ENCODE data around the gene SNAPC3. TPM values are rescaled to one million over a fixed set of nuclear protein-coding genes. Genes with fewer than 3 reads are reported as not detected.

The SNAPC3 gene
- total RNA-seq, 1 experiment from 2014 or later = 28.0 TPM

DNA sequence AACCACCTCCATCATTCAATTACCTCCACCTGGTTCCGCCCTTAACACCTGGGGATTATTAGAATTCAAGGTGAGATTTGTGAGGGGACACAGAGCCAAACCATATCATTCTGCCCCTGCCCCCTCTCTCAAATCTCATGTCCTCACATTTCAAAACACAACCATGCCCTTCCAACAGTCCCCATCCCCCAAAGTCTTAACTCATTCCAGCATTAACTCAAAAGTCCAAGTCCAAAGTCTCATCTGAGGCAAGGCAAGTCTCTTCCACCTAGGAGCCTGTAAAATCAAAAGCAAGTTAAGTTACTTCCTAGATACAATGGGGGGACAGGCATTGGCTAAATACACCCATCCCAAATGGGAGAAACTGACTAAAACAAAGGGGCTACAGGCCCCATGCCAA lies 69.3 kb downstream of the SNAPC3 start:
- peaks cover 73 to 93% (median 91%) of the 10 kb centered on the region in 3 experiments for H3K36me3 Mint-ChIP-seq (ENCODE audit: insufficient read depth in 1 of 3, low read depth in 3 of 3)
- Histone ChIP-seq H2AFZ (ENCODE audit: low read length) (no peak overlapping the region), H3K9me3 (ENCODE audit: control insufficient read depth, low read depth, low read length) (no peaks in the 10 kb centered on the region), H3K14ac (ENCODE audit: insufficient read depth, low read length) (no peak overlapping the region), H2BK15ac (ENCODE audit: low read depth, low read length) (no peak overlapping the region), H3K79me1 (ENCODE audit: insufficient read depth, low read depth, low read length, poor library complexity, severe bottlenecking) (peaks cover 6% of the 10 kb centered on the region), H3K23me2 (ENCODE audit: insufficient read length, low read depth, low read length, poor library complexity, severe bottlenecking) (no peaks in the 10 kb centered on the region), H2BK20ac (ENCODE audit: low read depth, low read length, poor library complexity, severe bottlenecking) (no peak overlapping the region), H3T11ph (ENCODE audit: low read length) (no peak overlapping the region), H4K8ac (replicated peaks; ENCODE audit: insufficient read length, low read depth, low read length) (no peak overlapping the region), H3K79me2 (ENCODE audit: insufficient read depth, low read length) (peaks cover 24% of the 10 kb centered on the region; the same call in 1 of the 2 replicates), H3K27me3 (ENCODE audit: insufficient read depth, low read length) (no peaks in the 10 kb centered on the region), H3K4me2 (ENCODE audit: insufficient read depth, insufficient read length, low read length) (no peak overlapping the region), H4K20me1 (ENCODE audit: control insufficient read depth, insufficient read depth, insufficient read length) (no peaks in the 10 kb centered on the region), H2AK5ac (ENCODE audit: insufficient read length, low read length) (no peak overlapping the region), H3K18ac (ENCODE audit: insufficient read length, low read depth, low read length) (no peak overlapping the region), H4K5ac (ENCODE audit: insufficient read length, low read depth, low read length) (no peak overlapping the region), H4K91ac (ENCODE audit: insufficient read length, low read depth, low read length) (no peak overlapping the region), H3K4ac (ENCODE audit: low read depth, low read length) (no peak overlapping the region), H3K23ac (ENCODE audit: insufficient read length, low read depth, low read length) (no peak overlapping the region), H3K4me1 (ENCODE audit: insufficient read depth, low read length) (no peaks in the 10 kb centered on the region), H2BK5ac (ENCODE audit: insufficient read length, low read length) (no peak overlapping the region), H3K9ac (ENCODE audit: extremely low read depth, insufficient read length, low read length) (no peak overlapping the region), H2BK120ac (ENCODE audit: low read depth, low read length, poor library complexity, severe bottlenecking) (no peak overlapping the region), H3K56ac (ENCODE audit: insufficient read length, low read depth, low read length) (no peak overlapping the region), H3K27ac (ENCODE audit: insufficient read length, low read depth, low read length) (no peak overlapping the region), H2BK12ac (ENCODE audit: insufficient read length, low read depth, low read length) (no peak overlapping the region)
- WGBS (ENCODE audit: extremely low coverage, insufficient read length, low lambda C conversion rate) = no CpG with 5 or more reads among the region's 1 CpG
- no peaks in the 10 kb centered on the region; the same call in 1 of the 2 replicates for H3K27me3 Mint-ChIP-seq (ENCODE audit: low read depth)
- H3K4me3 Mint-ChIP-seq = no peak overlapping the region
- H3K27ac Mint-ChIP-seq = peak overlapping the region in 2 of 3 experiments; percentile 10 to 11; a peak in 2 of 7 replicates
- peaks cover 26 to 34% of the 10 kb centered on the region in 2 experiments for H3K9me3 Mint-ChIP-seq
- peaks cover 11 to 15% of the 10 kb centered on the region in 2 experiments; a peak in 2 of 4 replicates for H3K4me1 Mint-ChIP-seq
- no peak for DNase-seq
- TF ChIP-seq, protein P1, sequence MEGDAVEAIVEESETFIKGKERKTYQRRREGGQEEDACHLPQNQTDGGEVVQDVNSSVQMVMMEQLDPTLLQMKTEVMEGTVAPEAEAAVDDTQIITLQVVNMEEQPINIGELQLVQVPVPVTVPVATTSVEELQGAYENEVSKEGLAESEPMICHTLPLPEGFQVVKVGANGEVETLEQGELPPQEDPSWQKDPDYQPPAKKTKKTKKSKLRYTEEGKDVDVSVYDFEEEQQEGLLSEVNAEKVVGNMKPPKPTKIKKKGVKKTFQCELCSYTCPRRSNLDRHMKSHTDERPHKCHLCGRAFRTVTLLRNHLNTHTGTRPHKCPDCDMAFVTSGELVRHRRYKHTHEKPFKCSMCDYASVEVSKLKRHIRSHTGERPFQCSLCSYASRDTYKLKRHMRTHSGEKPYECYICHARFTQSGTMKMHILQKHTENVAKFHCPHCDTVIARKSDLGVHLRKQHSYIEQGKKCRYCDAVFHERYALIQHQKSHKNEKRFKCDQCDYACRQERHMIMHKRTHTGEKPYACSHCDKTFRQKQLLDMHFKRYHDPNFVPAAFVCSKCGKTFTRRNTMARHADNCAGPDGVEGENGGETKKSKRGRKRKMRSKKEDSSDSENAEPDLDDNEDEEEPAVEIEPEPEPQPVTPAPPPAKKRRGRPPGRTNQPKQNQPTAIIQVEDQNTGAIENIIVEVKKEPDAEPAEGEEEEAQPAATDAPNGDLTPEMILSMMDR (conservative IDR thresholded peaks at IDR 0.05) = no peak

All from H9 (cell line).